ENCODE results near the gene PHF21A.
"Not testable (repeated sequence)": the region's sequence is repeated elsewhere in the genome, so short reads cannot be mapped to it uniquely, and the experiment has no call there.

The PHF21A gene

DNA sequence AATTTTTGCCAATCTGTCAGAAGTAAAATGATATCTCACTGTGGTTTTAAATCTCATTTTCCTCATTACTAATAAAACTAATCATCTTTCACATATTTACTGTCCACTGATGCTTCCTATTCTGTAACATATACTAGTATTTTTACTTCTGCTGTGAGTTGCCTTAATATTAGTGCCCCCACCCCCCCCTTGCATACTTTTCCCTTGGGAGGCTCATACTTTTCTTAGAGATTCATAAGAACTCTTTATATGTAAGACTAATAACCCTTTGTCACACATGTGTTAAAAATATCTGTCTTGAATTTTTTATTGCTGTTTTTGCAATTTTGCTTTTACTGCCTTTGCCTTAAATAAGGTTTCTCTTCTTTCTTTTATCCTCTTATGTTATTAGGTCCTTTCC, 87.2 kb downstream of the PHF21A start:
- no peak for DNase-seq (ENCODE audit: low read depth)

DNA sequence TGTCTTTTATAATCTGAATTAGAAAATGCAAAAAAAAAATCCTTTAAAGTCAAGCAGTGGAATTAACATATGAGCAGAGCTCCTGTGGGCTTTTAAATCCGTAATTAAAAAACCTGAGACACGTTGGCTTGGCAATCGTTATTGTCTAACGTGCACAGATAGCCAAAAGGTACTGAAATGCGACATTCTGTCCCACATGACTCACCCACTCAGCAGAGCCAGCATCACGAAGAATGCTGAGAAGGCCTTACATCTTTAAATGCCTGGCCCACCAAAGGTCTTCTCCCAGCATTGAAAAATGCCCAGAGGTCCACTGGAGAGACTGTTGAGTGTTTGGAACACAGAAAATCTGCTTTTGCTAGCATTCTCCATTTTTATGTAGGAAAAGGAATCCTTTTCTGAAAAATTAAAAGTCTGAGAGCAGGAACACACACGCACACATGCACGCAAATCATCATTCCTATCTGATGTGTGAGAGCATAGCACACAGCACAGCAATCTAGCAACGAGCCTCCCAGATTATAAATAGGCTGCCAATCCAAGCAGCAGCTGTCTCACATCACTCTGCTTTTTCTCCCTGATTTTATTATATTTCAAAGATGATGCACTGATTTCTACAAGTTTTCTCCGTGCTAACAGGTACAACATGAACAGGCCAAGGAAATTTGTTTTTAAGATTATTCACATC, 94.5 kb downstream of the PHF21A start:
- no peak for DNase-seq (ENCODE audit: low read depth)

DNA sequence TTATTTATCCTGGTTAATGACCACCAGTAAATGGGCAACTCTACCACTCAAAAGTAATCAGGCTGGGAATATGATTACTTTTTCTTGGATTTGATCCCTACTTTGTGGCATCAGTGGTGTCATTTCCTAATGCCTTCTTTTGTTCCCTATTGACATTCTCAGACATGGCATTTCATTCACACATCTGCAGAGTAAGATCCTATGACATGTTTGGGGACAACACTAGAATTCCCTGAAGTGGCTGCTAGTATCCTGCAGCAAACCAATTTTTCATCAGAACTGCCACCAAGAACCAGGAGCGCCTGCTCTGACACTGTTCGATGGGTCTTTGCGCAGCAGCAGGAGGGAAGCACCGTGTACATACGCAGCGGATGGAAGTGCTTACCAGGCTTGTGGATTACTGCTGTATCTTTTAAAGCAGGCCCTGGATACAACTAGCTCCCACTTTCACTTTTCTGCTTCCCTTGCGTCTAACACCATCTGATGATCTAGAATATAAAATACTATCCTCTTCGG, 101.1 kb downstream of the PHF21A start:
- no peak for DNase-seq (ENCODE audit: low read depth)

DNA sequence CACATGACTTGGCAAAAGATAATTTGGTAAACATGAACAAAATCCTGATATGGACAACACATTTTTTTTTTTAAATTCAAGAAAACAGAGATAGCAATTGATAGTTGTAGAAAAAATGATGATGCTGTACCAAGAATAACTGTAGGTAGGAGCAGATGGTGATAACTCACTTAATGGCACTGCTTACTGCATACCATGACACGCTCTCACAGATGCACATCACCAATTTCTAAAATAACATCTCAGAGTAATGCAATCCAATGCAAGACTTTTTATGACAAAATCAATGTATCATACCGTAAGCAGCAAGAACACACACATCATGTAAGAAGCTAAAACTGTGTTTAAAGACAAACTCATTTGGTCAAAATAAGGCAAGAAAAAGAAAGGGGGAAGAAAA, 102.6 kb downstream of the PHF21A start:
- no peak for DNase-seq (ENCODE audit: low read depth)

DNA sequence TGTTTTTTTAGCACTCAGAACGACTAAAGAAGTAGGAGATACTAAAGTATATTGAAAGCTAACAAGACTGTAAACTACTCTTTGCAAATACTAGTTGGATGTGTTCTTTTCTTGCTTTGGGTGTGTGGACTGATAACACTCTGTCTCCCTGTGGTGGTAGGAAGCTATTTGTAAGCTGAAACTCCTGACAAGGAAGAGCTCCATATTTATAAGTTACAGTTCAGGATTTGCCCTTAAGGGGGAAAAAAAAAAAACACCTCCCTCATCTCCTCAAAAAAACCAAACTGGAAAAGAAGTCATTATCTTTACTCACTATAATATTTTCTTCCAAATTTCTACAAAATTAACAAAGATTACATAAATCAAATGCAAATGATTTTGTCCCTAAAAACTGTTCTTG, 103.9 kb downstream of the PHF21A start:
- no peak for DNase-seq (ENCODE audit: low read depth)

DNA sequence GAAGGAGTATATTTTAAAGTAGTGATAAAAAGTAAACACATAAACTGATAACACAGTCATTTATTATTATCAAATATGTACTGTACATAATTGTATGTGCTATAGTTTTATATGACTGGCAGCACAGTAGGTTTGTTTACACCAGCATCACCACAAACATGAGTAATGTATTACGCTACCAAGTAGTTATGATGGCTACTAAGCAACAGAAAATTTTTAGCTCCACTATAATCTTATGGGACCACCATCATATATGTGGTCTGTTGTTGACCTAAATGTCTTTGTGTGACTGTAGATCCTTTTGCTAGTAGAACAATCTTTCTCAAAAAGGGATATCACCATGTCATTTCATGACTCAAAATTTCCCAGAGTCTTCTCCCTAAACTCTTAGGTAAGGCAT, 105.3 kb downstream of the PHF21A start:
- DNase-seq (ENCODE audit: low read depth), result no peak

DNA sequence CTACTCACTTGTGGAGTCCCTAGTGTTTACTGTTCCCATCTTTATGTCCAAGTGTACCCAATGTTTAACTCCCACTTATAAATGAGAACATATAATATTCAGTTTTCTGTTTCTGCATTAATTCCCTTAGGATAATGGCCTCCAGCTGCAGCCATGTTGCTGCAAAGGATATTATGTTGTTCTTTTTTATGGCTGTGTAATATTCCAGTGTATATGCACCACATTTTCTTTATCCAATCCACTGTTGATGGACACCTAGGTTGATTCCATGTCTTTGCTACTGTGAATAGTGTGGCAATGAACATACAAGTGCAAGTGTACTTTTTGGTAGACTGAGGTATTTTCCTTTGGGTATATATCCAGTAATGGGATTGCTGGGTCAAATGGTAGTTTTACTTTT, 107.1 kb downstream of the PHF21A start:
- DNase-seq (ENCODE audit: low read depth), result not testable (repeated sequence)

DNA sequence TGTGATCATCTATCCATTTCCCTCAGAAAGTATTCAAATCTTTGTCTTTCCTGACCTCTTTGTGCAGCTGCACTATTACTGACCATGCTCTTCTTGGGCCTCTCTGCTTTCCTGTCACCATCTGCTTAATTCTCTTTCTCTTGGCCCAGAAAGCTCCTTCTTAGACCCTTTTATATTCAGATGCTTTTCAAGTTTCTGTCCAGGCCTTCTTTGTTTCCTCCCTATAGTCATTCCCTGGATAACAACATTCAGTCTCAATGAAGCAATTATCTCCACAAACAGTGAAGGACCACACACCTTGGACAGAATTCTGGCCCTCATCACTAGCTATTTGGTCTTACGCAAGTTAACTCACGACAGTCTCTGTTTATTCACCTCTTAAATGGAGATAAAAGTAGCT, 109.1 kb downstream of the PHF21A start:
- DNase-seq (ENCODE audit: low read depth), result no peak

DNA sequence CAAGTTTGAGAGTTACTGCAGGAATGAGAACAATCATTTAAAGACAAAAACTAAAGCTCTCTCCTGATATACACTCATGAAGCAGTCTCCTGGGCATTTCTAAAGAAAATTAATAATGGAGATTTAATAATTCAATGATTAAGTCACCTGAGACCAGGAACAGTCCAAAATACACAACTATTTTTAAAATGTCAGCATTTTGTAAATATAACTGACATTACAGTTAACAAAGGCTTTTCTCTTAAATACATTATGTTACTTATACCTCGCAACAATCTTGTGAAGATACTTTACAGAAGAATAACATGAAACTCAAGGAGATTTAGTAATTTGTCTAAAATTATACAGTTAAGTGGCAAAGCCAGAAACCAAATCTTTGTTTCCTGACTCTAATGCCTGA, 111.2 kb downstream of the PHF21A start:
- DNase-seq (ENCODE audit: low read depth), result no peak

DNA sequence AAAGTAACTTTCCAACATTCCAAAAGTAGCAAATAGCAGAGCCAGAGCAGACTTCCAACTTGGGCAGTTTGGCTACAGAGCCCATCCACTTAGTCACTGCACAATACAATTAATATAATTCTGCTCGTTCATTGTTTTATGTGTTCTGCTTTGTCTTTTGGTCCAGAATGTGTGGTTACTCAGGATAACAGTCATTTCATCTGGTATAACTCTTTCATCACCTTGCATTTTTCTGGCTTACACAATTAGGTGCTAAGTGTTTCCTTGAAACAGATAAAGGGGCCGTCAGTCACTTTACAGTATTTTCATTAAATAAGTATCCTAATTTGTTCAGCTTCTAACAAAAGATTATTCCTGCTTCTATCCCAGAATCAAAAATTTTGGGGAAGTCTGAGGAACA, 111.6 kb downstream of the PHF21A start:
- DNase-seq (ENCODE audit: low read depth), result no peak

DNA sequence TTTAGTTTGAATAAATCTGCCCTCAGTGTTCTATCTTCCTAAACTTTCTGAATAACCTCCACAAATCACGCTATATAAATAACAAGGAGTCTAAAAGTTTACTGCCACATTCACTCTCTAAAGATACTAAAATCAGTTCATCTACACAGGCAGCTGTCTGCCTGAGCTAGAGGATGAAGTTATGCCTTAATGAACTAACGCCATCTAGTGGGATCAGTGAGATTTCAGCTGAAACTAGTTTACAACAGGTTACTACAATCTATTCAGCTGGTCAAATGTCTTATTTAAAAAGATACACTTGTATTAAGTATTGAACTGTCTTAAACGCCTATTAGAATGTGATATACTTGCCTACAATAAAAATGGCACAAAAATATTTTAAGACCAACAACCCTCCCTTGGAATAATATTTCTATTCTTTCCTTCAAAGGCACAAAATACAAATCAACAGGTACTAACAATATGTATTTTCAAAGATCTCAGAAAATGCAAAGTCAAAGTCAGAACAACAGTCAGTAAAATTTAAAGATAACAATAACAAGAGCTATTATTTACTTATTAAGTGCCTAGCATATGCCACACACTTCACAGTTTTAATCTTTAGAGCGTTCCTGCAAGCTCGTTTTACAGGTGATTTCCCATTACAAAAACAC, 114.7 kb downstream of the PHF21A start:
- DNase-seq (ENCODE audit: low read depth), result no peak

DNA sequence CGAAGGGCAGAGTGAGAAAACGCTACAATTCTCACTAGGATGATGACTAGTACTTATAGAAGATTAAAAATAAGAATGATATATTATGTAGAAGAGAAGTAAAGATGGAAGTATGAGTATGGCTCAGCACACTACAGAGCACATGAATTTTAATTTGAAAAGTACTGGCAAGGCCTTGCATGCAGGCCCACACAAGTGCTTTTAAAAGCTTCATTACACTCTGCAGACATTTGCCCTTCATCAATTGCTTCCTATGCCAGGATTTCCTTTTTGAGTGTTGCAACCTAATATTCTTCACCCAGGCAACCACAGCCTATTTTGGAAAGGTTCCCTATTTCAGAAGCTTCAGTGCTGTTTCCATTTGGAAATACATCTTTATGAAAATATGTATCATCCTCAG, 117.7 kb downstream of the PHF21A start:
- DNase-seq (ENCODE audit: low read depth), result no peak

DNA sequence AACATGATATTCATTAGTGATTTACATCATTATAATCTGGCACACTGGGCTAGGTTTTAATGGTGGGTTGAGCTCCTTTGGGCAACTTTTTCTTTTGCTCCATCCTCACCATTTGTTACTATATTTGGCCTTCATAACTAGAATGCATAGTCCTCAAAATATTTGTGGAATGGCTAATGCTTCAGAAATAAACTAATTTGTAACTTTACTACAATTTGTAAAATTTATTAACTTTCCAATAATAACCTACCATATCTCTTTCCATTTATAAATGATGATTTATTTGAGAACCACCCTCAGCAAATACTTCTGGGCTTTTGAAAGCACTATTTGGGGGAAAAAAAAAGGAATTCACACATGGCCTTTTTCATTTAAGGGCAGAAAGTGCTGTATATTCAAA, 119.1 kb downstream of the PHF21A start:
- no peak for DNase-seq (ENCODE audit: low read depth)

DNA sequence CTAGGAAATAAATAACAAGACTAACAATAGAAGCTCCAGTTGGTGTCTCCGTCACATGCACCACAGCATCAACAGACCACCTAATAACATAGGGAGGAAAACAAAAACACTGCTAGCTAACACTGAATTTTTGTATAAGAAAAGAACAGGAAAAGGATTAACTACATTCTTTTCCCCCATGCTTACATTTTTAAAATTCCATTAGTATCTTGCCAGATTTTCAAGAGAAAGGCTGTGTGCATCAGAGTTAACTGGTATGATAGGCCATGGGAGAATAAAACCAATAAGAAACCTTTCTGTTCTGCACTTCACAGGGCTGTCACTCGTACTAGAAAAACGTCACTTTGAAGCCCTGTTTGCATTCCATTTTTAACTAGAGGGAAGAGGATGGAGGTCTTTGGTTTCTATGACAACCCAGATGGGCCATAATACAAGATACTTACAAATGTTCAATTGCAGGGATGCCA, 119.8 kb downstream of the PHF21A start:
- no peak for DNase-seq (ENCODE audit: low read depth)

DNA sequence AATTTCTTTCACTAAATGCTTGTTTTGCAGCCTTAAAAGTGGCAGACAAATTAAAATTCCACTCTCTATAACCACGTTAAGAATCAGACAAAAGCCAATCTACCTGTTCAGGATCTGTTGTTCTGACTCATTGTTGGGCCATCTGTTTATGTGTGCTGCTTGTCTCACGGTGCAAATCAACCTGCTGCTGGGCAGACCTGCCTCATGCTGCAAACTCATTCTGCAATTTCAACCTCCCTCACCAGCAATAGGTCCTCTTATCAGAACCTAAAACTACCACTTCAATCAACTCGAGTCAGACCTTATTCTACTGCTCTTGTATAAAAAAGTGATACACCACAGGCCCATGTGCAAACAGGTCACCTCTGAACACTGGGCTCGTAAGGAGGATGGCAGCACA, 123.7 kb downstream of the PHF21A start:
- no peak for DNase-seq (ENCODE audit: low read depth)

DNA sequence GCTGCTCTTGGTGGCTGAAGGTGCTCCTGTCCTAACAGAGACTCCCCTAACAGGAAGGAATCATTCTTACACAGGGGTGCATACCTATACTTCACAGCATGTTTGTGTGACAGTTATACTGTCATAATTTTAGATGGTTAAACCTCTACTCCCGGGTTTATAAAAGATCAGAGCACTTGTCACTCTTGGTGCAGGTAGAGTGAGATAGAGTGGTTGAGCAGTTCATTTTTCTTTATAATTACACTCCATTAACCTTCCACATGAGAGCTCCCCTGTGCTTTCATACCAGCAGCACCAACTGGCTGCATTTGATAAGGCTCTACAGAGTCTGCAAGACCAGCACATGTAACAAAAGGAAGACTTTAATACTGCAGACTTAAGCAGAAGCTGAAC, 125.9 kb downstream of the PHF21A start:
- no peak for DNase-seq (ENCODE audit: low read depth)

DNA sequence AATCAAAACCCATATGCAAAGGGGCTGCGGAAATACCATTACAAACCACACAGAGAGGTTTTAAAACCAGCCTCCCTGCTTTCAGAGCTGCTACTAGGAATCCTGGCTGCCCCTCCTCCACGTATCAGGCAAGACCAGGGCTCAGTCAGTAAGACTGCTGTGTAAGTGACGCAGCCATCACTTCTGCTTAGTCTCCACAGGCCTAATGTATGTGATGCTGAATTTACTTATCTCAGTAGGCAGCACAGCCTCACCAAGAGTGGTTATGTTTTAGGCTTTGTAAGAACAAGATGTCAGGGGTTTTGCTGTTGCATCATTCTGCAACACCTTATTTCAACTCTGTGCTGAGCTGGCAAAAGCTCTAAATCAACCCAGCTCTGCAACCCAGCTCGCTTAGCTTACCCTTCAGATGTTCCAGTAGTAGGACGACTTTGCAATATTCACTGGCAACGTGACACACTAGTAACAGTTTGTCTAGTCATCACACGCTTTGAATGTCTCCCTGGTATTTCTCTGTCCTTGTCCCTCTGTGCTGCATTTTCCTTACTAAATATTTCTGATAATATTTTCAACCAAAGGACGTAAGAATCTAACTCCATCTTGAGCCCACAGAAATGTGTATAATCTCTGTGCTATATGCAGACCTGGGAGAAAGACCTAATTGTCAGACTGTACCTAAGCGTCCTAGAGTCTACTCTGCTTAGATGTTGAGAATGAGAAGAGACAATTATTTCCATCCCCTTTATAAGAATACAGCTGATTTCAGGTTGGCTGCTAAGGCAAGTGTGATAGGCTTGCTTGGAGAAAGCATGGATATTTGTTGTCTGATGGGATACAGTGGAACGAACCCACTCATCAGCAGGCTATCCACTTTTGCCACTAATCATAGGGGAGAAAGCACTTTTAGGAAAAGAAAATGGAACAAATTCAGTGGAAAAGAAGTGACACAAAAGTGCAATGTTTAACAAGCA, 126.6 kb downstream of the PHF21A start:
- no peak for DNase-seq (ENCODE audit: low read depth)

DNA sequence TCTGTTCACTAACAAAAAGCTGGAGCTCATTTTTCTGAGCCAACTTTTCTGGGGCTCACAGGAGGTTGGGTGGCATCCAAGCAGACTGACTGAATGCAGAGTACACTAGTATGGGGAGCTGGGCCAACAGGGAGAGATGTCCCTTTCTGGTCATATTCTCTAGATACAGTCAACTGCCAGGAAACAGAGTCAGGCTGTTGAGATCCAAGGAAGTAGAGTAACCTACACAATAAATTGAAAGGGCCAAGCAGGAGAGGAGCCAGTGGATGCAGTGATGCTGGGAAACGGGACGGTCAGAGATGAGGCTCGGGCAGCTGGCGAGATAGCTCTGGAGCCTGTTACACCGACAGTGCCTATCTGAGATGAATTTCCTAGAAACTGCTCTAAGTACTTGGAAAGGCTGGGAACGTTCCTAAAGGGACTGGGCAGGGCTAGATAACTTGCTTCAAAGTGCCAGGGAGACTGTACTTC, 127.7 kb downstream of the PHF21A start:
- DNase-seq (ENCODE audit: low read depth), result no peak

DNA sequence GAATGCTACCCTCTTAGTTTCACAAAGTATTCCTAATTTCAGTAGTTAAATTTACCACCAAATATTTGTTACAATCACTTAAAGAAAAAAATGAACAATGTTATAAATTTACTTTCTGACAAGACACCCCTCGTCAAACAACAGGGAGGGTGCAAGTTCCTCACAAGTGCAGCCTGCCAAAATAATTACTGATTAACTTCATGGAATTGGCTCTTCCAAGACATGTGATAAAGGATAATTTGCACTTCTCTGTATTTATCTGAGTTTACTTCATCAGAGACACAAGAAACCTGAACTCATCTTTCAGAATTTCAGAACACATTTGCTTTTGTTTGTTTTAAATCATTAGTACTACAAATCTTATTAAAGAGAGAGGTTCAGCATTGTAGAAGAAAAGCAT, 132.3 kb downstream of the PHF21A start:
- DNase-seq (ENCODE audit: low read depth), result no peak

DNA sequence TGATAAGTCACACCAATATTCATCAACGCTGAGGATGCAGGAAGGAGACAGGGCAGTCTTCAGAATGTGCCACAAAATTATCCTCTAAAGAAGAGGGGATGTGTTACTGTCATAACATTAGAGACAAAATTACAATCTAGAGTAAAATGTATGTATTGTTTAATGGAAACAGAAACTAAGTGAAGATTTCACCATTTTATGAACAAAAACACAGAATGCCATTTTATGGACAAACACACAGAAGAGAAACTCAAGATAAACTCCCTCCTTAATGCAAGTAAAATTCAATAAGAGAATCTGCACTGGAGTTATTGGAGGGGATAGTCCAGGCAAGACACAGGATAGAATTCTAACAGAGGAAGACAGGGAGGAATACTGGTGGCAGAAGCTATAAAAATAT, 136.0 kb downstream of the PHF21A start:
- no peak for DNase-seq (ENCODE audit: low read depth)

DNA sequence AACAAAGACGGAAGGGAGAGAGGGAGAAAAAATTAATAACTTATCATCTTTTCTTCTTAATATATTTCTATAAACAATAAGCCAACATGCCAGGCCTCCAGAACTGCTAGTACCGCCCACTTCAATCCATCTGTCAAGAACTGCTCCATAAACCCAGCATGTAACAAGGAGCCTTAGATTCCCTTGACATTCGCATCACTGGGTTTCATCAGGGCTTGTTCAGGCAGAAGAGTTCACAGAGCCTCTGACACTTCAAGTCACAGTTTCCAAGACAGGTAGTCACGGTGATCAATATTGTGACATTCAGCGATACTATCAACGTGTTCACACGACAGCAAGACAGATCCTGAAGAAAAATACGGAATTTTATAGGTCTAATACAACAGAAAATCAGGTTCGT, 137.1 kb downstream of the PHF21A start:
- DNase-seq (ENCODE audit: low read depth), result no peak

DNA sequence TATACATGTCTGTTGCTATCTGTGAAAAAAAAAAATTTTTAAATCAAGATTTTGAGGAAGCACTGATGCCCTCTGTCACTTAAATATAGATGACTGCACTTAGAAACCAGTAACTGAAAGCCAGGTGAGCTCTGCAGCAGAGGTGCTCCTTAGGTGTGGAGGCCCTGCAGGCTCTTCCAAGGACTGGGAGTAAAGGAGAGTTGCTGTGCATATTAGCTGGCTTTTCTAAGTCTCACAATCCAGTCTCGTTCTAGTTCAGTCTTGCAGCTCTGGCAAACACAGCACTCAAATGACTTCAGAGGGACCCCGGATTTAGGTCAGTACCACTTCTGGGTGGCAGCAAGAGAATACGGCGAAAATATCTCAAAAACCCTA, 137.8 kb downstream of the PHF21A start:
- DNase-seq (ENCODE audit: low read depth), result no peak
